ENCODE measurements around the gene TTLL5. TPM values are rescaled to one million over a fixed set of nuclear protein-coding genes. Genes with fewer than 3 reads are reported as not detected.
A peak's percentile ranks its signal among the peaks of the same experiment; 100 is the strongest.

Gene TTLL5
- polyA plus RNA-seq, 3 donors, result 4.2 to 7.2 (median 4.7) TPM

DNA sequence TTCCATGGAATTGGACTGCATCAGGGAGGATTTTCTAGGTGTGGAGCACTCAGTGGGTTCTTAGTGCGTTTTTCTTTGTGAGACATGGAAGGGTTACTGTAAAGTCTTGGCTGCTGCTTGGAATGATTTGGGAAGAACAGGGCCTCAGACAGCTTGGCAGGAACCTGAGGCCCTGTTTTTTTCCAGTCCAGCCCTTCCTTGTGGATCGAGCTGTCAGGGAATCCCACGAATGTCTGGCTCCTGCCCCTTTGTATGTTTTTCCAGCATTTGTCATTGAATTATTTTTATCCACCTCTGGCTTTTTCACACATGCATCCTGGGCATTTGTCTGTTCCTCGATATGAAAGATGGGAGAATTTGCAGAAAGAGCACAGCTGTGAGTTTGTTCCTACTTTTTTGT, 162.3 kb downstream of the TTLL5 start:
- H3K9ac ChIP-seq (ENCODE audit: insufficient read depth, low read length, poor library complexity, severe bottlenecking), result no peak overlapping the region
- WGBS (ENCODE audit: insufficient coverage), result 100% methylated on average over 3 of the region's 4 CpGs

DNA sequence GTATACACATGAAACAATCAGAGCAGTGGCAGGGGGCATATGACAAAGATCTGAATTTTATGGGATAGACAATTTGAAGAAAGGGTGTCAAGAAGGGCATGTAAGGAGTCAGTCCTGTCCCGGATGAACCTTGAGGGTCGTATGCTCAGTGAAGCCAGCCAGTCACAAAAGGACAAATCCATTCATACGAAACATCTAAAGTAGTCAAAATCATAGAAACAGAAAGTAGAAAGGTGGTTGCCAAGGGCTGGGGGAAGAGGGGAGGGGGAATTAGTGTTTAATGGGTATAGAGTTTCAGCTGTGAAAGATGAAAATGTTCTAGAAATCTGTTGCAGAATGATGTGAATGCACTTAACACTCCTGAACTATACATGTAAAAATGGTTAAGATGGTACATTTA, 163.3 kb downstream of the TTLL5 start:
- peak overlapping the region in 1 of 7 donors; percentile 4 for H3K27ac Mint-ChIP-seq
- no peaks in the 10 kb centered on the region for H3K9me3 Mint-ChIP-seq
- no peak overlapping the region for H3K4me2 ChIP-seq (replicated peaks; ENCODE audit: extremely low read depth, low read length, poor library complexity, severe bottlenecking)
- H3K79me2 ChIP-seq (ENCODE audit: insufficient read depth, low read length), result no peaks in the 10 kb centered on the region
- peaks cover 3 to 6% of the 10 kb centered on the region in 2 donors for H3K4me1 ChIP-seq (ENCODE audit: control insufficient read depth in 1 of 2, insufficient read depth in 2 of 2, low read length in 2 of 2)
- H3K27ac ChIP-seq (ENCODE audit: low read depth in 1 of 2, low read length in 2 of 2), result no peak overlapping the region
- peaks cover 3 to 9% of the 10 kb centered on the region in 2 donors for H3K36me3 ChIP-seq (replicated peaks in 1 of 2; ENCODE audit: control insufficient read depth in 1 of 2, insufficient read depth in 2 of 2, low read length in 2 of 2)
- no peaks in the 10 kb centered on the region for H4K20me1 ChIP-seq (ENCODE audit: insufficient read depth, low read length)
- no CpG with 5 or more reads among the region's 3 CpGs for WGBS (ENCODE audit: insufficient coverage)
- no peak overlapping the region for H3K4me3 Mint-ChIP-seq
- TF ChIP-seq, protein P1, sequence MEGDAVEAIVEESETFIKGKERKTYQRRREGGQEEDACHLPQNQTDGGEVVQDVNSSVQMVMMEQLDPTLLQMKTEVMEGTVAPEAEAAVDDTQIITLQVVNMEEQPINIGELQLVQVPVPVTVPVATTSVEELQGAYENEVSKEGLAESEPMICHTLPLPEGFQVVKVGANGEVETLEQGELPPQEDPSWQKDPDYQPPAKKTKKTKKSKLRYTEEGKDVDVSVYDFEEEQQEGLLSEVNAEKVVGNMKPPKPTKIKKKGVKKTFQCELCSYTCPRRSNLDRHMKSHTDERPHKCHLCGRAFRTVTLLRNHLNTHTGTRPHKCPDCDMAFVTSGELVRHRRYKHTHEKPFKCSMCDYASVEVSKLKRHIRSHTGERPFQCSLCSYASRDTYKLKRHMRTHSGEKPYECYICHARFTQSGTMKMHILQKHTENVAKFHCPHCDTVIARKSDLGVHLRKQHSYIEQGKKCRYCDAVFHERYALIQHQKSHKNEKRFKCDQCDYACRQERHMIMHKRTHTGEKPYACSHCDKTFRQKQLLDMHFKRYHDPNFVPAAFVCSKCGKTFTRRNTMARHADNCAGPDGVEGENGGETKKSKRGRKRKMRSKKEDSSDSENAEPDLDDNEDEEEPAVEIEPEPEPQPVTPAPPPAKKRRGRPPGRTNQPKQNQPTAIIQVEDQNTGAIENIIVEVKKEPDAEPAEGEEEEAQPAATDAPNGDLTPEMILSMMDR (IDR thresholded peaks at IDR 0.05), result no peak
- no peak overlapping the region for H3K4me3 ChIP-seq (replicated peaks in 1 of 3; ENCODE audit: low read depth in 2 of 3, low read length in 3 of 3)
- peaks cover 0 to 5% (median 0%) of the 10 kb centered on the region in 3 donors for H3K27me3 Mint-ChIP-seq (ENCODE audit: low read depth in 3 of 3)
- no peaks in the 10 kb centered on the region for H3K27me3 ChIP-seq (ENCODE audit: control insufficient read depth in 2 of 2, insufficient read depth in 2 of 2, low read length in 2 of 2)
- peaks cover 41 to 43% of the 10 kb centered on the region in 2 donors for H3K36me3 Mint-ChIP-seq
- H2AFZ ChIP-seq (ENCODE audit: insufficient read depth, low read depth, low read length, poor library complexity, severe bottlenecking), result no peak overlapping the region
- no peak overlapping the region for H3K9ac ChIP-seq (ENCODE audit: insufficient read depth, low read length, poor library complexity, severe bottlenecking)
- DNase-seq, result no peak
- H3K9me3 ChIP-seq (replicated peaks in 1 of 2; ENCODE audit: control insufficient read depth in 1 of 2, insufficient read depth in 1 of 2, low read length in 2 of 2), result no peaks in the 10 kb centered on the region
- peaks cover 12% of the 10 kb centered on the region for H3K4me1 Mint-ChIP-seq
- intact Hi-C loops (cut with micrococcal nuclease), result no loop called here

More for the DNA sequence above, 162.3 kb downstream of the TTLL5 start:
- H3K4me1 Mint-ChIP-seq, result peaks cover 12% of the 10 kb centered on the region
- Histone ChIP-seq H3K9me3 (replicated peaks in 1 of 2; ENCODE audit: control insufficient read depth in 1 of 2, insufficient read depth in 1 of 2, low read length in 2 of 2) (no peaks in the 10 kb centered on the region), H3K36me3 (replicated peaks in 1 of 2; ENCODE audit: control insufficient read depth in 1 of 2, insufficient read depth in 2 of 2, low read length in 2 of 2) (peaks cover 3 to 9% of the 10 kb centered on the region in 2 donors), H3K79me2 (ENCODE audit: insufficient read depth, low read length) (no peaks in the 10 kb centered on the region), H3K27me3 (ENCODE audit: control insufficient read depth in 2 of 2, insufficient read depth in 2 of 2, low read length in 2 of 2) (no peaks in the 10 kb centered on the region), H2AFZ (ENCODE audit: insufficient read depth, low read depth, low read length, poor library complexity, severe bottlenecking) (no peak overlapping the region), H3K27ac (ENCODE audit: low read depth in 1 of 2, low read length in 2 of 2) (no peak overlapping the region), H3K4me1 (ENCODE audit: control insufficient read depth in 1 of 2, insufficient read depth in 2 of 2, low read length in 2 of 2) (peaks cover 3 to 6% of the 10 kb centered on the region in 2 donors), H3K4me3 (replicated peaks in 1 of 3; ENCODE audit: low read depth in 2 of 3, low read length in 3 of 3) (no peak overlapping the region), H3K4me2 (replicated peaks; ENCODE audit: extremely low read depth, low read length, poor library complexity, severe bottlenecking) (no peak overlapping the region), H4K20me1 (ENCODE audit: insufficient read depth, low read length) (no peaks in the 10 kb centered on the region)
- peaks cover 0 to 5% (median 0%) of the 10 kb centered on the region in 3 donors for H3K27me3 Mint-ChIP-seq (ENCODE audit: low read depth in 3 of 3)
- intact Hi-C loops (cut with micrococcal nuclease), result no loop called here
- DNase-seq, result no peak
- TF ChIP-seq, protein P1 (IDR thresholded peaks at IDR 0.05), result no peak
- no peak overlapping the region for H3K4me3 Mint-ChIP-seq
- peaks cover 37 to 43% of the 10 kb centered on the region in 2 donors for H3K36me3 Mint-ChIP-seq
- H3K27ac Mint-ChIP-seq, result no peak overlapping the region
- no peaks in the 10 kb centered on the region for H3K9me3 Mint-ChIP-seq

All from CD14-positive monocyte (primary cell).